ENCODE results near the gene C2CD4B.

GRCh38 chr15:62173215-62173614, 8.1 kb upstream of the C2CD4B start:
- TF ChIP-seq CTCF (IDR thresholded peaks at IDR 0.05 in 2 of 3, conservative IDR thresholded peaks at IDR 0.05 in 1 of 3; ENCODE audit: control insufficient read depth in 2 of 3, extremely low read depth in 1 of 3, insufficient read depth in 1 of 3, low read depth in 3 of 3, low read length in 3 of 3) (no peak), ZNF274 (IDR thresholded peaks at IDR 0.05; ENCODE audit: insufficient read depth, insufficient read length) (no peak), ETV6 (conservative IDR thresholded peaks at IDR 0.05 in 1 of 2, IDR thresholded peaks at IDR 0.05 in 1 of 2; ENCODE audit: borderline replicate concordance in 1 of 2, low read depth in 1 of 2) (no peak), EP300 (IDR thresholded peaks at IDR 0.05; ENCODE audit: borderline replicate concordance in 1 of 2, control insufficient read depth in 1 of 2, low read depth in 2 of 2, low read length in 2 of 2) (no peak)
